MCF 10A (cell line): ENCODE measurements around the gene SPTB. TPM values are rescaled to one million over a fixed set of nuclear protein-coding genes. Genes with fewer than 3 reads are reported as not detected.

Experiments
- BruUV-seq: library from RNA; stranded (reverse); fragments of 400-500 nt; replicated peaks from 2 replicates; lab custom pipeline; 2021; lab: Mats Ljungman, UMichigan
- CTCF ChIA-PET: fragments of 300-600 bp; sonication (Branson Sonifier 250); formaldehyde crosslinking; extraction: SDS; loops from one replicate; lab custom pipeline; 2021; ENCODE audit warnings: antibody characterized with exemption, inconsistent platforms; lab: Yijun Ruan, JAX
- POLR2A ChIA-PET: fragments of 300-600, 350-650 bp; sonication (Branson Sonifier 250); formaldehyde crosslinking; extraction: SDS; loops from one replicate; lab custom pipeline; 2020; ENCODE audit warnings: antibody characterized with exemption, inconsistent platforms; lab: Yijun Ruan, JAX
- DNase-seq: peaks from one replicate; pipeline ENCODE4 v3.0.0-alpha.2; 2018; ENCODE audit not compliant: unreplicated experiment
- H3K27ac Mint-ChIP-seq: one replicate; pipeline ENCODE4 v1.8.0; 2022; ENCODE audit warnings: mild to moderate bottlenecking, low read depth, mixed read lengths; ENCODE audit not compliant: unreplicated experiment
- H3K27me3 Mint-ChIP-seq: one replicate; pipeline ENCODE4 v1.8.0; 2022; ENCODE audit warnings: mixed read lengths; ENCODE audit not compliant: insufficient read depth, unreplicated experiment
- H3K36me3 Mint-ChIP-seq: one replicate; pipeline ENCODE4 v1.8.0; 2022; ENCODE audit warnings: mild to moderate bottlenecking, moderate library complexity, mixed read lengths; ENCODE audit not compliant: insufficient read depth, unreplicated experiment
- H3K4me1 Mint-ChIP-seq: one replicate; pipeline ENCODE4 v1.8.0; 2022; ENCODE audit warnings: mixed read lengths; ENCODE audit not compliant: insufficient read depth, unreplicated experiment
- H3K4me3 Mint-ChIP-seq: one replicate; pipeline ENCODE4 v1.8.0; 2022; ENCODE audit warnings: mild to moderate bottlenecking, moderate library complexity, mixed read lengths; ENCODE audit not compliant: unreplicated experiment
- H3K9me3 Mint-ChIP-seq: one replicate; pipeline ENCODE4 v1.8.0; 2022; ENCODE audit warnings: mixed read lengths; ENCODE audit not compliant: unreplicated experiment
- CTCF ChIP-seq: fragments of 200-600 bp; IDR thresholded peaks from one replicate; pipeline ENCODE4 v1.8.0; 2022; ENCODE audit warnings: antibody characterized with exemption, mild to moderate bottlenecking; ENCODE audit not compliant: unreplicated experiment
- intact Hi-C: fragments of 100-400 bp; cut with micrococcal nuclease; formaldehyde crosslinking; loops from 2 replicates; pipeline ENCODE4 v1.14.1; 2022
- total RNA-seq: library from RNA; stranded (reverse); gene quantifications from 2 replicates; pipeline ENCODE4 v1.2.3, GENCODE V29; 2022

SPTB gene
- total RNA-seq, 1 experiment from 2014 or later, result 1.3 TPM

- DNase-seq, result no peak
- peaks cover 25% of the 10 kb centered on the region for H3K4me1 Mint-ChIP-seq
- POLR2A ChIA-PET, result interaction anchor here (0.6 to 1.2 kb wide), 2 partner anchors 15 to 111 kb away, joined by 3 to 8 read pairs; no protein-coding TSS in a partner anchor
- H3K27ac Mint-ChIP-seq, result no peak overlapping the region
- no peak for TF ChIP-seq CTCF
- BruUV-seq, result no TSS peak
- H3K27me3 Mint-ChIP-seq, result no peaks in the 10 kb centered on the region
- CTCF ChIA-PET, result interaction anchor here (0.9 to 2.2 kb wide), 4 partner anchors 97 to 130 kb away, joined by 3 to 13 read pairs (median 4); no protein-coding TSS in a partner anchor
- no peaks in the 10 kb centered on the region for H3K36me3 Mint-ChIP-seq
- H3K9me3 Mint-ChIP-seq, result no peaks in the 10 kb centered on the region
- no peak overlapping the region for H3K4me3 Mint-ChIP-seq
- intact Hi-C loops, result no loop called here
Observed at GRCh38 chr14:64767215-64767964, 112.3 kb downstream of the SPTB start.

GRCh38 chr14:64766430-64767151, 113.1 kb downstream of the SPTB start:
- Mint-ChIP-seq H3K4me3 (no peak overlapping the region), H3K27ac (no peak overlapping the region), H3K4me1 (peaks cover 33% of the 10 kb centered on the region), H3K36me3 (no peaks in the 10 kb centered on the region), H3K27me3 (no peaks in the 10 kb centered on the region), H3K9me3 (no peaks in the 10 kb centered on the region)
- no peak for TF ChIP-seq CTCF
- ChIA-PET CTCF (interaction anchor here (0.9 to 2.2 kb wide), 2 partner anchors 96 to 125 kb away, joined by 3 to 13 read pairs; no protein-coding TSS in a partner anchor), POLR2A (interaction anchor here (1.2 kb wide), 1 partner anchor 16 kb away, joined by 8 read pairs; no protein-coding TSS in a partner anchor)
- intact Hi-C loops, result no loop called here
- no TSS peak for BruUV-seq
- peak; percentile 23 for DNase-seq

GRCh38 chr14:64765740-64766302, 113.9 kb downstream of the SPTB start:
- TF ChIP-seq CTCF, result no peak
- peaks cover 4% of the 10 kb centered on the region for H3K36me3 Mint-ChIP-seq
- intact Hi-C loops, result loop anchor here (2.0 kb wide), 1 partner anchor 225 kb away; the partner anchor contains the start of gene HSPA2
- ChIA-PET POLR2A (interaction anchor here (1.2 kb wide), 1 partner anchor 16 kb away, joined by 8 read pairs; no protein-coding TSS in a partner anchor), CTCF (interaction anchor here (0.6 to 2.2 kb wide), 17 partner anchors 8 to 256 kb away, joined by 3 to 13 read pairs (median 4); no protein-coding TSS in a partner anchor)
- no peak overlapping the region for H3K27ac Mint-ChIP-seq
- no peak for DNase-seq
- peaks cover 41% of the 10 kb centered on the region for H3K4me1 Mint-ChIP-seq
- H3K27me3 Mint-ChIP-seq, result no peaks in the 10 kb centered on the region
- H3K4me3 Mint-ChIP-seq, result no peak overlapping the region
- H3K9me3 Mint-ChIP-seq, result no peaks in the 10 kb centered on the region
- no TSS peak for BruUV-seq
